ENCODE measurements around the gene INSYN1.

The INSYN1 gene

DNA sequence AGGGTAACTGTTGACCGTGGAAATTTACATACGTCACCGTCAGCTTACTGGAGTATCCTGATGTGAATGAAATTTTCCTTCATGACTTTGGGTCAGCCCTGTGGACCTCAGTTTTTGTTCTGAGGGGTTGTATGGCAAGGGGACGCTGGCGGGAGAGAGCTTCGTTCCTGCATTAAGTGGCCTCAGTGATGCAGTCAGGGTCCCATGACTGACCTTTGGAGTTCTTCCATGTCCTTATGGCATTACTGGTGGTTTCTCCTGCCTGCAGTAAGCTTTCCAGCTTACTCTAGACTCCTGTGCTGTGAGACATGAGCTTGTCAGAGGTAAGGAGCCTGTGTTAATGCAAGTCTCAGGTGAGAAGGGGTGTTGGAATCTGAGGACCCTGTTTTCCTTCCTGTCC, 67.2 kb downstream of the INSYN1 start:
- Histone ChIP-seq H3K4me1 (peaks cover 0 to 69% (median 52%) of the 10 kb centered on the region in 4 donors), H3K27me3 (no peaks in the 10 kb centered on the region), H3K36me3 (no peaks in the 10 kb centered on the region), H3K9me3 (no peaks in the 10 kb centered on the region), H3K4me3 (peak overlapping the region; percentile 61 to 90), H3K27ac (peak overlapping the region; percentile 79 to 95)
- DNase-seq = peak in 1 of 2 donors; percentile 59
- TF ChIP-seq, protein P1, sequence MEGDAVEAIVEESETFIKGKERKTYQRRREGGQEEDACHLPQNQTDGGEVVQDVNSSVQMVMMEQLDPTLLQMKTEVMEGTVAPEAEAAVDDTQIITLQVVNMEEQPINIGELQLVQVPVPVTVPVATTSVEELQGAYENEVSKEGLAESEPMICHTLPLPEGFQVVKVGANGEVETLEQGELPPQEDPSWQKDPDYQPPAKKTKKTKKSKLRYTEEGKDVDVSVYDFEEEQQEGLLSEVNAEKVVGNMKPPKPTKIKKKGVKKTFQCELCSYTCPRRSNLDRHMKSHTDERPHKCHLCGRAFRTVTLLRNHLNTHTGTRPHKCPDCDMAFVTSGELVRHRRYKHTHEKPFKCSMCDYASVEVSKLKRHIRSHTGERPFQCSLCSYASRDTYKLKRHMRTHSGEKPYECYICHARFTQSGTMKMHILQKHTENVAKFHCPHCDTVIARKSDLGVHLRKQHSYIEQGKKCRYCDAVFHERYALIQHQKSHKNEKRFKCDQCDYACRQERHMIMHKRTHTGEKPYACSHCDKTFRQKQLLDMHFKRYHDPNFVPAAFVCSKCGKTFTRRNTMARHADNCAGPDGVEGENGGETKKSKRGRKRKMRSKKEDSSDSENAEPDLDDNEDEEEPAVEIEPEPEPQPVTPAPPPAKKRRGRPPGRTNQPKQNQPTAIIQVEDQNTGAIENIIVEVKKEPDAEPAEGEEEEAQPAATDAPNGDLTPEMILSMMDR (IDR thresholded peaks at IDR 0.05) = no peak
- intact Hi-C loops (cut with DNase I; ENCODE audit: low total_unique reads) = no loop called here
